ENCODE measurements around the gene OST4. TPM values are rescaled to one million over a fixed set of nuclear protein-coding genes. Genes with fewer than 3 reads are reported as not detected.

The OST4 gene
- total RNA-seq, 1 donor from 2014 or later = 248 TPM

DNA sequence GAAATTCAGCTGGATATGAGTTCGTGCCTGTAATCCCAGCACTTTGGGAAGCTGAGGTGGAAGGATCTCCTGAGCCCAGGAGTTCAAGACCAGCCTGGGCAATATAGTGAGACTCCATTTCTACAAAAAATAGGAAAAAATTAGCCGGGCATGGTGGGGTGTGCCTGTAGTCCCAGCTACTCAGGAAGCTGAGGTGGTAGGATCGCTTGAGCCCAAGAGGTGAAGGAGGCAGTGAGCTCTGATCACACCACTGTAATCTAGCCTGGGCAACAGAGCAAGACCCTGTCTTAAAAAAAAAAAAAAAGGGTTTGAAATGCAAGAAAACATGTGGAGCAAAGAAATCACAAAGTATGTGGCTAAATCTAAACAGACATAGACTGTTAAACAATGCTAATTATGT is 37.6 kb upstream of the OST4 start:
- Histone ChIP-seq H3K27me3 (peaks cover 10% of the 10 kb centered on the region), H3K9me3 (no peaks in the 10 kb centered on the region), H3K36me3 (no peaks in the 10 kb centered on the region), H3K4me1 (no peaks in the 10 kb centered on the region), H3K27ac (no peak overlapping the region), H3K4me3 (no peak overlapping the region)
- ATAC-seq (no peak), DNase-seq (no peak)
- intact Hi-C loops (cut with DNase I) = loop anchor here (10.0 kb wide), 1 partner anchor 96 kb away; no protein-coding TSS in a partner anchor
- TF ChIP-seq, protein P1, sequence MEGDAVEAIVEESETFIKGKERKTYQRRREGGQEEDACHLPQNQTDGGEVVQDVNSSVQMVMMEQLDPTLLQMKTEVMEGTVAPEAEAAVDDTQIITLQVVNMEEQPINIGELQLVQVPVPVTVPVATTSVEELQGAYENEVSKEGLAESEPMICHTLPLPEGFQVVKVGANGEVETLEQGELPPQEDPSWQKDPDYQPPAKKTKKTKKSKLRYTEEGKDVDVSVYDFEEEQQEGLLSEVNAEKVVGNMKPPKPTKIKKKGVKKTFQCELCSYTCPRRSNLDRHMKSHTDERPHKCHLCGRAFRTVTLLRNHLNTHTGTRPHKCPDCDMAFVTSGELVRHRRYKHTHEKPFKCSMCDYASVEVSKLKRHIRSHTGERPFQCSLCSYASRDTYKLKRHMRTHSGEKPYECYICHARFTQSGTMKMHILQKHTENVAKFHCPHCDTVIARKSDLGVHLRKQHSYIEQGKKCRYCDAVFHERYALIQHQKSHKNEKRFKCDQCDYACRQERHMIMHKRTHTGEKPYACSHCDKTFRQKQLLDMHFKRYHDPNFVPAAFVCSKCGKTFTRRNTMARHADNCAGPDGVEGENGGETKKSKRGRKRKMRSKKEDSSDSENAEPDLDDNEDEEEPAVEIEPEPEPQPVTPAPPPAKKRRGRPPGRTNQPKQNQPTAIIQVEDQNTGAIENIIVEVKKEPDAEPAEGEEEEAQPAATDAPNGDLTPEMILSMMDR (IDR thresholded peaks at IDR 0.05) = no peak

DNA sequence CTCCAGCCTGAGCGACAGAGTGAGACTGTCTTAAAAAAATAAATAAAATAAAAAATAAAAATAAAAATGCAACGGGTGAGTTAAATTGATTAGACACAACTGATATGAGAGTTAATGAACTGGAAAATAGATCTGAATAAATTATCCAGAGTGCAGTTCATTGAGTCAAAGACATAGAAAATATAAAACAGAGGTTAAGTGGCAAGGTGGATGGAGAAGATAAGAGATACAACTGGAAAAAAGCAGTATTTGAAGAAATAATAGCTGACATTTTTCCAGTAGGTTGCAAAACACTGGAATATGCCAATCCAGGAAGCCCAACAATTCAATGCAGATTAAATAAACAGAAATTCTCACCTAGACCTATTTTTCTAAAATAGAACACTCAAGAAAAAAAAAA is 36.8 kb upstream of the OST4 start:
- ATAC-seq (no peak), DNase-seq (no peak)
- H3K36me3 ChIP-seq = no peaks in the 10 kb centered on the region
- intact Hi-C loops (cut with DNase I) = loop anchor here (10.0 kb wide), 1 partner anchor 97 kb away; no protein-coding TSS in a partner anchor
- TF ChIP-seq, protein P1 (IDR thresholded peaks at IDR 0.05) = no peak
- H3K27me3 ChIP-seq = peaks cover 12% of the 10 kb centered on the region
- no peak overlapping the region for H3K4me3 ChIP-seq
- H3K4me1 ChIP-seq = no peaks in the 10 kb centered on the region
- H3K9me3 ChIP-seq = no peaks in the 10 kb centered on the region
- no peak overlapping the region for H3K27ac ChIP-seq

DNA sequence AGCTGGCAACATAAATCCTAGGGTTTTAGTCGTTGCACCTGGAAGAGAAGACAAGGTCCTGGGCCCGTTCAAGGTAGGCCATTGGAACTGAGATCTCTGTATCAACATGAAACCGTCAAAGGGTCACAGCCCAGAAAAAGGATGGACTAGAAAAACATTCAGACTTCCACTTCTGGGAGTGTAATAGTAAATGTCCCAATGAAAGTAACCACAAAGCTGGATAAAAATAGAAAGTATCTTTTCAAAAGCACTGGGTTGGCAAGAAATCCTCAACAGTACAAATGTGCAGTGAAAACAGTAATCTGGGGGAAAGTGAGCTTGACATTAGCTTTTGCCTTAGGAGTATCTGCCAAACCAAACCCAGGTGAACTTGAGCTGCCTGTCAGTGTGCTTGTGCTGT is 34.5 kb upstream of the OST4 start:
- H3K27ac ChIP-seq = no peak overlapping the region
- TF ChIP-seq, protein P1 (IDR thresholded peaks at IDR 0.05) = no peak
- H3K4me1 ChIP-seq = no peaks in the 10 kb centered on the region
- H3K4me3 ChIP-seq = no peak overlapping the region
- H3K36me3 ChIP-seq = no peaks in the 10 kb centered on the region
- peaks cover 12% of the 10 kb centered on the region for H3K27me3 ChIP-seq
- no peak for DNase-seq
- intact Hi-C loops (cut with DNase I) = loop anchor here (10.0 kb wide), 1 partner anchor 99 kb away; no protein-coding TSS in a partner anchor
- H3K9me3 ChIP-seq = no peaks in the 10 kb centered on the region
- no peak for ATAC-seq

DNA sequence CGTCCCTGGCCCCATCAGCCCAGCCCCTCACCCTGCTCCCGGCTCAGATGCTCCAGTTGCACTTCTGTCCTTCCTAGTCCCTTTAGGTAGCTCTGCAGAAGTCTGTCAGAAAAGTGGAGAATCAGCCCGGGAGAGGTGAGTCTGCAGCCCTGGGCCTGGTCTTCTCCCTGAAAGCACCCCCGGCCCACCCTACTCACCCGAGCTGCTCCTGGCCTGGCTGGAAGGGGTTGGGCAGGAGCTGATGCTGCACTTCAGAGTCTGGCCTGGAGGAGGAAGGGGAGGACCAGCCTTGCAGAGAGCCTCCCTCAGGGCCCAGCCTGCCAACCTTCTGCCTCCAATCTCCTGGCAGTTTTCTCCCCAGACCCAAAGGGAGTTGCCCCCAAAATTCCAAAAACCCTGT is 30.9 kb upstream of the OST4 start:
- H3K27me3 ChIP-seq = peaks cover 12% of the 10 kb centered on the region
- H3K27ac ChIP-seq = no peak overlapping the region
- ATAC-seq (no peak), DNase-seq (no peak)
- intact Hi-C loops (cut with DNase I) = loop anchor here (10.0 kb wide), 1 partner anchor 102 kb away; no protein-coding TSS in a partner anchor
- TF ChIP-seq, protein P1 (IDR thresholded peaks at IDR 0.05) = no peak
- no peaks in the 10 kb centered on the region for H3K4me1 ChIP-seq
- no peaks in the 10 kb centered on the region for H3K36me3 ChIP-seq
- no peaks in the 10 kb centered on the region for H3K9me3 ChIP-seq
- no peak overlapping the region for H3K4me3 ChIP-seq

DNA sequence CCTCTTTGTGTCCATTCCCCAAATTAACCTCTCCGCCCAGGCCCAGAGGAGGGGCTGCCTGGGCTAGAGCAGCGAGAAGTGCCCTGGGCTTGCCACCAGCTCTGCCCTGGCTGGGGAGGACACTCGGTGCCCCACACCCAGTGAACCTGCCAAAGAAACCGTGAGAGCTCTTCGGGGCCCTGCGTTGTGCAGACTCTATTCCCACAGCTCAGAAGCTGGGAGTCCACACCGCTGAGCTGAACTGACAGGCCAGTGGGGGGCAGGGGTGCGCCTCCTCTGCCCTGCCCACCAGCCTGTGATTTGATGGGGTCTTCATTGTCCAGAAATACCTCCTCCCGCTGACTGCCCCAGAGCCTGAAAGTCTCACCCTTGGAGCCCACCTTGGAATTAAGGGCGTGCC is 28.6 kb upstream of the OST4 start:
- Histone ChIP-seq H3K27me3 (peaks cover 8% of the 10 kb centered on the region), H3K4me3 (no peak overlapping the region)

More for the DNA sequence above, 28.6 kb upstream of the OST4 start:
- no peak overlapping the region for H3K27ac ChIP-seq
- no peaks in the 10 kb centered on the region for H3K9me3 ChIP-seq
- DNase-seq (no peak), ATAC-seq (no peak)
- H3K4me1 ChIP-seq = peaks cover 8% of the 10 kb centered on the region
- intact Hi-C loops (cut with DNase I) = loop anchor here (10.0 kb wide), 1 partner anchor 105 kb away; no protein-coding TSS in a partner anchor
- H3K36me3 ChIP-seq = no peaks in the 10 kb centered on the region
- TF ChIP-seq, protein P1 (IDR thresholded peaks at IDR 0.05) = no peak

All from upper lobe of right lung (tissue), 1 donor.